Mesothelial cell of epicardium (in vitro differentiated cells): ENCODE results near the gene GOLGA6A. TPM values are rescaled to one million over a fixed set of nuclear protein-coding genes. Genes with fewer than 3 reads are reported as not detected.
"Not testable (repeated sequence)": the region's sequence is repeated elsewhere in the genome, so short reads cannot be mapped to it uniquely, and the experiment has no call there.

Experiments
- DNase-seq, 2 experiments: peaks; one replicate each; pipeline ENCODE4 v3.0.0; 2021; ENCODE audit warnings: low spot score in 2 of 2; ENCODE audit not compliant: unreplicated experiment in 2 of 2
- H3K27ac Mint-ChIP-seq: 2 replicates; pipeline ENCODE4 v1.8.0; 2021; ENCODE audit warnings: mixed read lengths
- H3K27me3 Mint-ChIP-seq: 2 replicates; pipeline ENCODE4 v1.8.0; 2021; ENCODE audit warnings: low read depth, mixed read lengths
- H3K36me3 Mint-ChIP-seq: 2 replicates; pipeline ENCODE4 v1.8.0; 2021; ENCODE audit warnings: mixed read lengths
- H3K4me1 Mint-ChIP-seq: 2 replicates; pipeline ENCODE4 v1.8.0; 2021; ENCODE audit warnings: mixed read lengths
- H3K4me3 Mint-ChIP-seq: 2 replicates; pipeline ENCODE4 v1.8.0; 2021; ENCODE audit warnings: mild to moderate bottlenecking, moderate library complexity, mixed read lengths
- H3K9me3 Mint-ChIP-seq: 2 replicates; pipeline ENCODE4 v1.8.0; 2021; ENCODE audit warnings: mixed read lengths
- CTCF ChIP-seq: fragments of 200-600 bp; sonication (generic); IDR thresholded peaks from one replicate; pipeline ENCODE4 v1.5.0; 2021; ENCODE audit warnings: antibody characterized with exemption; ENCODE audit not compliant: unreplicated experiment
- total RNA-seq: library from RNA; stranded (reverse); gene quantifications from 3 replicates; pipeline ENCODE4 v1.2.1, GENCODE V29; 2021

The GOLGA6A gene
- total RNA-seq, 1 donor from 2014 or later = 0.94 TPM

GRCh38 chr15:74065684-74066411 lies 16.5 kb downstream of the GOLGA6A start:
- TF ChIP-seq CTCF = peak; percentile 77
- H3K4me3 Mint-ChIP-seq, H3K27ac Mint-ChIP-seq, H3K4me1 Mint-ChIP-seq, H3K36me3 Mint-ChIP-seq, H3K27me3 Mint-ChIP-seq, H3K9me3 Mint-ChIP-seq: not testable (repeated sequence)
- peak in 1 of 2 experiments; percentile 82 for DNase-seq

- H3K27me3 Mint-ChIP-seq, H3K4me3 Mint-ChIP-seq, H3K9me3 Mint-ChIP-seq, H3K27ac Mint-ChIP-seq, H3K4me1 Mint-ChIP-seq, H3K36me3 Mint-ChIP-seq: not testable (repeated sequence)
- DNase-seq = peak in 1 of 2 experiments; percentile 35
Measured at GRCh38 chr15:74064822-74065221, 17.5 kb downstream of the GOLGA6A start.

- peaks cover 13% of the 10 kb centered on the region for H3K27me3 Mint-ChIP-seq
- H3K36me3 Mint-ChIP-seq, H3K4me3 Mint-ChIP-seq, H3K27ac Mint-ChIP-seq, H3K4me1 Mint-ChIP-seq, H3K9me3 Mint-ChIP-seq: not testable (repeated sequence)
- DNase-seq = peak in 1 of 2 experiments; percentile 29
Measured at GRCh38 chr15:74064183-74064582, 18.2 kb downstream of the GOLGA6A start.

GRCh38 chr15:74063425-74064146 lies 18.8 kb downstream of the GOLGA6A start:
- not testable (repeated sequence) for H3K27ac Mint-ChIP-seq, H3K4me3 Mint-ChIP-seq, H3K9me3 Mint-ChIP-seq, H3K36me3 Mint-ChIP-seq, H3K4me1 Mint-ChIP-seq
- peaks cover 13% of the 10 kb centered on the region for H3K27me3 Mint-ChIP-seq
- peak in 1 of 2 experiments; percentile 21 for DNase-seq

- Mint-ChIP-seq H3K36me3 (no peaks in the 10 kb centered on the region), H3K27ac (no peak overlapping the region), H3K4me3 (no peak overlapping the region), H3K4me1 (no peaks in the 10 kb centered on the region), H3K27me3 (peaks cover 22% of the 10 kb centered on the region), H3K9me3 (no peaks in the 10 kb centered on the region)
- no peak for TF ChIP-seq CTCF
- peak in 1 of 2 experiments; percentile 24 for DNase-seq
Measured at GRCh38 chr15:74062671-74063070, 19.7 kb downstream of the GOLGA6A start.

GRCh38 chr15:74062236-74062635 lies 20.1 kb downstream of the GOLGA6A start:
- H3K27me3 Mint-ChIP-seq = peaks cover 25% of the 10 kb centered on the region
- no peak for TF ChIP-seq CTCF
- no peaks in the 10 kb centered on the region for H3K4me1 Mint-ChIP-seq
- no peak overlapping the region for H3K27ac Mint-ChIP-seq
- no peaks in the 10 kb centered on the region for H3K36me3 Mint-ChIP-seq
- no peak overlapping the region for H3K4me3 Mint-ChIP-seq
- peak in 1 of 2 experiments; percentile 13 for DNase-seq
- no peaks in the 10 kb centered on the region for H3K9me3 Mint-ChIP-seq

GRCh38 chr15:74060251-74060650 lies 22.1 kb downstream of the GOLGA6A start:
- Mint-ChIP-seq H3K4me3 (no peak overlapping the region), H3K27me3 (peaks cover 36% of the 10 kb centered on the region)

GRCh38 chr15:74059050-74059833 lies 23.1 kb downstream of the GOLGA6A start:
- H3K4me1 Mint-ChIP-seq, H3K36me3 Mint-ChIP-seq, H3K4me3 Mint-ChIP-seq, H3K9me3 Mint-ChIP-seq, H3K27ac Mint-ChIP-seq: not testable (repeated sequence)
- peaks cover 46% of the 10 kb centered on the region for H3K27me3 Mint-ChIP-seq
- peak in 1 of 2 experiments; percentile 1 for DNase-seq

More at GRCh38 chr15:74060251-74060650, 22.1 kb downstream of the GOLGA6A start:
- TF ChIP-seq CTCF = no peak
- no peaks in the 10 kb centered on the region for H3K9me3 Mint-ChIP-seq
- H3K4me1 Mint-ChIP-seq = no peaks in the 10 kb centered on the region
- no peaks in the 10 kb centered on the region for H3K36me3 Mint-ChIP-seq
- H3K27ac Mint-ChIP-seq = no peak overlapping the region
- DNase-seq = peak in 1 of 2 experiments; percentile 19

GRCh38 chr15:74056330-74056729 lies 26.0 kb downstream of the GOLGA6A start:
- H3K4me3 Mint-ChIP-seq, H3K9me3 Mint-ChIP-seq, H3K4me1 Mint-ChIP-seq, H3K27ac Mint-ChIP-seq, H3K36me3 Mint-ChIP-seq: not testable (repeated sequence)
- peak in 1 of 2 experiments; percentile 3 for DNase-seq
- peaks cover 47% of the 10 kb centered on the region for H3K27me3 Mint-ChIP-seq
